ENCODE measurements around the gene FIGLA.

GRCh38 chr2:70835643-70836042 is 45.2 kb upstream of the FIGLA start, which contains the start of gene CD207:
- no peak for TF ChIP-seq CTCF (conservative IDR thresholded peaks at IDR 0.05; ENCODE audit: low read length)
- no peak for TF ChIP-seq EZH2phosphoT487 (IDR thresholded peaks at IDR 0.05; ENCODE audit: borderline replicate concordance)
